Measurements from ENCODE around the gene PCLO. TPM values are rescaled to one million over a fixed set of nuclear protein-coding genes. Genes with fewer than 3 reads are reported as not detected.

PCLO gene
- total RNA-seq, 1 donor from 2014 or later = 10.8 TPM

- intact Hi-C loops (cut with DNase I) = no loop called here
- DNase-seq (ENCODE audit: extremely low spot score in 2 of 2) = no peak
- Histone ChIP-seq H3K27me3 (no peaks in the 10 kb centered on the region), H3K4me3 (no peak overlapping the region), H3K36me3 (no peaks in the 10 kb centered on the region), H3K9me3 (no peaks in the 10 kb centered on the region), H3K27ac (no peak overlapping the region), H3K4me1 (no peaks in the 10 kb centered on the region)
- TF ChIP-seq POLR2AphosphoS5 (IDR thresholded peaks at IDR 0.05; ENCODE audit: insufficient read depth in 1 of 2, low read depth in 1 of 2) (no peak), POLR2A (IDR thresholded peaks at IDR 0.05) (no peak), CTCF (IDR thresholded peaks at IDR 0.05) (no peak)
Observed at GRCh38 chr7:82865856-82866255, 296.8 kb downstream of the PCLO start.

GRCh38 chr7:82859106-82859850 is 303.4 kb downstream of the PCLO start:
- Histone ChIP-seq H3K4me3 (no peak overlapping the region), H3K9me3 (no peaks in the 10 kb centered on the region), H3K27ac (no peak overlapping the region), H3K4me1 (no peaks in the 10 kb centered on the region), H3K27me3 (no peaks in the 10 kb centered on the region), H3K36me3 (no peaks in the 10 kb centered on the region)
- no peak for DNase-seq (ENCODE audit: extremely low spot score in 2 of 2)
- TF ChIP-seq POLR2AphosphoS5 (IDR thresholded peaks at IDR 0.05; ENCODE audit: insufficient read depth in 1 of 2, low read depth in 1 of 2) = no peak
- TF ChIP-seq POLR2A (IDR thresholded peaks at IDR 0.05) = no peak
- no peak for TF ChIP-seq CTCF (IDR thresholded peaks at IDR 0.05)
- intact Hi-C loops (cut with DNase I) = no loop called here

GRCh38 chr7:82851121-82851520 is 311.6 kb downstream of the PCLO start:
- no peaks in the 10 kb centered on the region for H3K36me3 ChIP-seq
- no peaks in the 10 kb centered on the region for H3K27me3 ChIP-seq
- H3K4me1 ChIP-seq = no peaks in the 10 kb centered on the region
- H3K27ac ChIP-seq = no peak overlapping the region
- intact Hi-C loops (cut with DNase I) = no loop called here
- H3K4me3 ChIP-seq = no peak overlapping the region
- TF ChIP-seq POLR2AphosphoS5 (IDR thresholded peaks at IDR 0.05; ENCODE audit: insufficient read depth in 1 of 2, low read depth in 1 of 2) (no peak), CTCF (IDR thresholded peaks at IDR 0.05) (no peak), POLR2A (IDR thresholded peaks at IDR 0.05) (no peak)
- no peak for DNase-seq (ENCODE audit: extremely low spot score in 2 of 2)
- no peaks in the 10 kb centered on the region for H3K9me3 ChIP-seq

- H3K27me3 ChIP-seq = no peaks in the 10 kb centered on the region
- no peak overlapping the region for H3K4me3 ChIP-seq
- intact Hi-C loops (cut with DNase I) = no loop called here
- no peaks in the 10 kb centered on the region for H3K9me3 ChIP-seq
- H3K36me3 ChIP-seq = no peaks in the 10 kb centered on the region
- H3K4me1 ChIP-seq = no peaks in the 10 kb centered on the region
- no peak overlapping the region for H3K27ac ChIP-seq
- no peak for TF ChIP-seq POLR2A (IDR thresholded peaks at IDR 0.05)
- TF ChIP-seq CTCF (IDR thresholded peaks at IDR 0.05) = no peak
- no peak for TF ChIP-seq POLR2AphosphoS5 (IDR thresholded peaks at IDR 0.05; ENCODE audit: insufficient read depth in 1 of 2, low read depth in 1 of 2)
- DNase-seq (ENCODE audit: extremely low spot score in 2 of 2) = no peak
Observed at GRCh38 chr7:82841828-82842227, 320.9 kb downstream of the PCLO start.

GRCh38 chr7:82840061-82840460 is 322.6 kb downstream of the PCLO start:
- Histone ChIP-seq H3K36me3 (no peaks in the 10 kb centered on the region), H3K27me3 (no peaks in the 10 kb centered on the region), H3K4me3 (no peak overlapping the region), H3K9me3 (no peaks in the 10 kb centered on the region), H3K27ac (no peak overlapping the region), H3K4me1 (no peaks in the 10 kb centered on the region)
- no peak for TF ChIP-seq POLR2A (IDR thresholded peaks at IDR 0.05)
- intact Hi-C loops (cut with DNase I) = no loop called here
- DNase-seq (ENCODE audit: extremely low spot score in 2 of 2) = no peak

Data from vagina (tissue), 2 donors.